Heart right ventricle (tissue), 16 donors: ENCODE measurements around the gene C10orf71. TPM values are rescaled to one million over a fixed set of nuclear protein-coding genes. Genes with fewer than 3 reads are reported as not detected.

ENCODE experiments used
- ATAC-seq, 8 donors: fragments of 200-7000 bp; cut with Tn5 transposase; one replicate each; pipeline ENCODE4 v1.9.1; 2020; ENCODE audit warnings: mild to moderate bottlenecking in 8 of 8, moderate library complexity in 8 of 8, moderate number of reproducible peaks in 1 of 8
- DNase-seq, 2 donors: peaks; one replicate each; pipeline ENCODE4 v3.0.0-alpha.2; 2020
- H3K27ac ChIP-seq, 10 donors: fragments of 200-600 bp; sonication (generic) in 2 of 10; one replicate each; pipeline versions ENCODE4 v1.5.0 to v1.8.0; 2020 to 2022; ENCODE audit warnings: mild to moderate bottlenecking in 3 of 10
- H3K27me3 ChIP-seq, 7 donors: fragments of 200-600 bp; one replicate each; pipeline ENCODE4 v1.8.0; 2021 to 2022; ENCODE audit warnings: mild to moderate bottlenecking in 2 of 7
- H3K36me3 ChIP-seq, 9 donors: fragments of 200-600 bp; sonication (generic) in 1 of 9; one replicate each; pipeline versions ENCODE4 v1.5.0 to v1.8.0; 2020 to 2022; ENCODE audit warnings: mild to moderate bottlenecking in 2 of 9
- H3K4me1 ChIP-seq, 9 donors: fragments of 200-600 bp; sonication (generic) in 1 of 9; one replicate each; pipeline versions ENCODE4 v1.5.0 to v1.8.0; 2020 to 2022; ENCODE audit warnings: mild to moderate bottlenecking in 4 of 9
- H3K4me3 ChIP-seq, 10 donors: fragments of 200-600 bp; sonication (generic) in 2 of 10; one replicate each; pipeline versions ENCODE4 v1.5.0 to v1.8.0; 2020 to 2022; ENCODE audit warnings: mild to moderate bottlenecking in 7 of 10, moderate library complexity in 2 of 10
- H3K9me3 ChIP-seq, 11 donors: fragments of 200-600 bp in 10 of 11; sonication (generic) in 2 of 11; one replicate each; pipeline versions ENCODE4 v1.5.0 to v1.8.0; 2013 to 2022; ENCODE audit warnings: mild to moderate bottlenecking in 2 of 11, control low read depth in 1 of 11, moderate library complexity in 1 of 11
- CTCF ChIP-seq, 9 donors: fragments of 200-600 bp; sonication (generic) in 2 of 9; IDR thresholded peaks; one replicate each; pipeline versions ENCODE4 v1.5.0 to v1.8.0; 2021 to 2022; ENCODE audit warnings: antibody characterized with exemption in 9 of 9, mild to moderate bottlenecking in 5 of 9, moderate library complexity in 1 of 9
- WGBS, 2 donors: extraction: QIAGEN DNeasy Blood & Tissue Kit; methylation state at CpG; one replicate each; pipeline ENCODE4 v1.1.7; 2013; ENCODE audit warnings: inconsistent platforms in 1 of 2; 5-methylcytosine and 5-hydroxymethylcytosine counted together
- intact Hi-C, 10 donors: fragments of 100-400 bp; cut with DNase I; formaldehyde crosslinking; loops; one replicate each; pipeline versions ENCODE4 v1.11.1 to v1.14.2; 2022
- polyA plus RNA-seq, 2 donors: library from polyadenylated mRNA; stranded (reverse); fragments of 200-250 nt; gene quantifications; one replicate each; pipeline ENCODE4 v1.2.3, GENCODE V29; 2013
- total RNA-seq, 10 donors: library from RNA; stranded (reverse); fragmentation: NEBNext Ultra II Directional in 3 of 10; extraction: Animal tissue kit (Norgen Biotek cat#: 25700) in 3 of 10; gene quantifications; one replicate each; pipeline versions ENCODE4 v1.2.1 to v1.2.4, GENCODE V29; 2021 to 2023
- donor health status: Arrhythmogenic right ventricular cardiomyopathy.
- donor health status: ischemic (EF 13 %, LVEDD 7.1; RV severe dilation, severe dysfunction).
- donor health status: healthy with polysubstance abuse.
- donor health status: DM: no; HTN: yes; CAD: no.
- donor health status: DM: no; HTN: no; CAD: no.
- donor health status: ischemic (EF 25% LVEDD 6.9; RV normal size, moderate dysfunction).
- donor health status: ischemic (EF 25% LVEDD 5.7; RV mildly dilated, moderate dysfunction).
- donor health status: healthy.
- donor health status: DM: yes; HTN: yes; CAD: no.
- donor health status: Ischemic cardiomyopathy.
- donor health status: ischemic (EF 35%, LVEDD 5.7; RV mildly dilated, moderate dysfunction).
- donor health status: nonischemic (EF 11% LVEDD 7.7; RV severe dilation, severe dysfunction).
- donor health status: DM: yes; HTN: yes; CAD: no.
- donor health status: PGD.
- donor health status: ischemic (EF 29% LVEDD 5.4; RV normal size, mild dysfunction).
- donor health status: nonischemic (EF 23%, LVEDD 6.1; RV moderate dilation, normal function).

Gene C10orf71
- total and polyA plus RNA-seq, 12 donors = 3.6 to 225 (median 149) TPM

DNA sequence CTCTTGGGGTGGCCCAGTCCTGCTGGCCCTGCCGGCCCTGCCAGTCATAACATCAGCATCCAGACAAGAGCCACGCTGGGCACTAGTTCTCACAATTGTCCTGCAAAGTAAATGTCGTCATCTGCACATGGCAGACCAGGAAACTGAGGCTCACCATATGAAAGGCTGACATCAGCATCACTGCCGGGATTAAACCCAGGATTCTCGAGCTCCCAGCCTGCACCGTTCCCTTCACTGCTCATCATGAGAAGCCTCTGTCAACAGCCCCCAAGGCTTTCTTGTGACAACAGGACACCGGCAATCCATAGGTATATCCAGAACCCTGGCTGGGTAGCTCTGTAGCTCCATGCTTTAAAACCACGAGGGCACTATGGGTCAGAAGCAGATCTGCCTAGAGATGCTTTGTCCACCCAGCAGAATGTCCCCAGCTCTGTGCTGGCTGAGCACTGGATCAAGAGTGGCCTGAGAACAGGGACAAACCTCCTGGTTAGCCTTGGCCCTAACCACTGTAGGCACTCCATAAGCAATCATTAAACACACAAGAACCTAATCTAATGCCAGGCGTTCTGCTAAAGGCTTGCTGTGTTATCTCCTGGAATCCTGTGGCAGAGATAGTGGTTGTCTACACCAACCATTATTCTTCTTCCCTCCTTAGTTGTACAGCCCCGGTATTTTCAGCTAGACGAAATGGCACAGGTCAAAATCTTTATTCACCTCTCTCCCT lies 41.2 kb upstream of the C10orf71 start:
- Histone ChIP-seq H3K27me3 (no peaks in the 10 kb centered on the region), H3K4me3 (no peak overlapping the region), H3K9me3 (peaks cover 0 to 4% (median 0%) of the 10 kb centered on the region in 11 donors), H3K27ac (no peak overlapping the region), H3K36me3 (no peaks in the 10 kb centered on the region), H3K4me1 (peaks cover 0 to 16% (median 6%) of the 10 kb centered on the region in 9 donors)
- no peak for TF ChIP-seq CTCF (IDR thresholded peaks at IDR 0.05)
- intact Hi-C loops = no loop called here
- DNase-seq = no peak
- WGBS, 2 donors = 80 to 89% methylated on average over 11 of the region's 11 CpGs
- no peak for ATAC-seq

DNA sequence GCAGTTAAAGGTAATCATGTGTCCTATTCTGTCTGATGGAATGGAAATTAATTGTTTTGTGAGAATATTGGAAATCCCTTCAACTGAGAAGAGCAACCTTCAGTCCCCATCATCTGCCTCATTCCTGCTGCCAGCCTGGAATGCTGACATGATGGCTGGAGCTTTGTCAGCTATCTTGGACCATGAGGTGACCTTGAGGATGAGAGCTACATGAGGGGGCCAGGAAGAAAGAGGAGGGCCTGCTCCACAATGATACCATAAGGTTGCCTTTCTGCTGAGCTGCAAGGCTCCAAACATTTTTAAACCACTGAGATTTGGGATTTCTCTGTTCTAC lies 40.7 kb upstream of the C10orf71 start:
- no peak for TF ChIP-seq CTCF (IDR thresholded peaks at IDR 0.05)
- Histone ChIP-seq H3K9me3 (peaks cover 0 to 4% (median 0%) of the 10 kb centered on the region in 11 donors), H3K27me3 (no peaks in the 10 kb centered on the region), H3K4me1 (peaks cover 0 to 16% (median under 1%) of the 10 kb centered on the region in 9 donors), H3K27ac (no peak overlapping the region), H3K4me3 (no peak overlapping the region), H3K36me3 (no peaks in the 10 kb centered on the region)
- intact Hi-C loops = no loop called here
- DNase-seq (no peak), ATAC-seq (no peak)

- Histone ChIP-seq H3K36me3 (no peaks in the 10 kb centered on the region), H3K27ac (no peak overlapping the region), H3K4me3 (no peak overlapping the region), H3K9me3 (peaks cover 0 to 19% (median 5%) of the 10 kb centered on the region in 11 donors), H3K27me3 (no peaks in the 10 kb centered on the region), H3K4me1 (peaks cover 0 to 4% (median 0%) of the 10 kb centered on the region in 9 donors)
- no peak for TF ChIP-seq CTCF (IDR thresholded peaks at IDR 0.05)
- WGBS, 2 donors = 88 to 91% methylated on average over 4 of the region's 4 CpGs
- intact Hi-C loops = no loop called here
- ATAC-seq (no peak), DNase-seq (no peak)
Measured at GRCh38 chr10:49260644-49261296, 38.2 kb upstream of the C10orf71 start.

GRCh38 chr10:49263591-49263990 lies 35.4 kb upstream of the C10orf71 start:
- Histone ChIP-seq H3K4me3 (no peak overlapping the region), H3K36me3 (no peaks in the 10 kb centered on the region), H3K27ac (no peak overlapping the region), H3K9me3 (peaks cover 0 to 36% (median 15%) of the 10 kb centered on the region in 11 donors), H3K4me1 (no peaks in the 10 kb centered on the region), H3K27me3 (no peaks in the 10 kb centered on the region)
- WGBS, 2 donors = 95 to 96% methylated on average over 3 of the region's 3 CpGs
- no peak for TF ChIP-seq CTCF (IDR thresholded peaks at IDR 0.05)
- intact Hi-C loops = no loop called here
- DNase-seq (no peak), ATAC-seq (no peak)
